Parathyroid adenoma (tissue), 2 donors: Measurements from ENCODE around the gene SUPT3H.

Source experiments
- H2AFZ ChIP-seq: fragments of 300-600 bp; sonication (generic); one replicate; pipeline ENCODE4 v1.7.0; 2017; ENCODE audit warnings: antibody characterized with exemption, mild to moderate bottlenecking
- H3K27ac ChIP-seq: fragments of 300-600 bp; sonication (generic); one replicate; pipeline ENCODE4 v1.7.0; 2017
- H3K27me3 ChIP-seq: fragments of 300-600 bp; sonication (generic); one replicate; pipeline ENCODE4 v1.7.0; 2017; ENCODE audit warnings: low read length; ENCODE audit not compliant: control insufficient read depth, insufficient read depth
- H3K36me3 ChIP-seq: fragments of 300-600 bp; sonication (generic); one replicate; pipeline ENCODE4 v1.7.0; 2017; ENCODE audit warnings: low read length; ENCODE audit not compliant: control insufficient read depth, insufficient read depth
- H3K4me1 ChIP-seq: fragments of 300-600 bp; sonication (generic); one replicate; pipeline ENCODE4 v1.7.0; 2017; ENCODE audit warnings: control low read depth
- H3K4me2 ChIP-seq: fragments of 300-600 bp; sonication (generic); one replicate; pipeline ENCODE4 v1.7.0; 2017; ENCODE audit warnings: low read length
- H3K4me3 ChIP-seq: fragments of 300-600 bp; sonication (generic); one replicate; pipeline ENCODE4 v1.7.0; 2017; ENCODE audit warnings: low read depth, low read length
- H3K79me2 ChIP-seq: fragments of 300-600 bp; sonication (generic); one replicate; pipeline ENCODE4 v1.7.0; 2017; ENCODE audit warnings: control low read depth
- H3K9ac ChIP-seq: fragments of 300-600 bp; sonication (generic); one replicate; pipeline ENCODE4 v1.7.0; 2017; ENCODE audit warnings: mild to moderate bottlenecking
- H3K9me3 ChIP-seq: fragments of 300-600 bp; sonication (generic); one replicate; pipeline ENCODE4 v1.7.0; 2017; ENCODE audit warnings: low read length; ENCODE audit not compliant: control insufficient read depth
- TF ChIP-seq, protein P1 (sequence below): fragments of 300-600 bp; sonication (generic); IDR thresholded peaks from one replicate; pipeline ENCODE4 v1.7.0; 2017; ENCODE audit warnings: antibody characterized with exemption, mild to moderate bottlenecking
- donor health status: primary hyperparathyroidism.

Gene SUPT3H

DNA sequence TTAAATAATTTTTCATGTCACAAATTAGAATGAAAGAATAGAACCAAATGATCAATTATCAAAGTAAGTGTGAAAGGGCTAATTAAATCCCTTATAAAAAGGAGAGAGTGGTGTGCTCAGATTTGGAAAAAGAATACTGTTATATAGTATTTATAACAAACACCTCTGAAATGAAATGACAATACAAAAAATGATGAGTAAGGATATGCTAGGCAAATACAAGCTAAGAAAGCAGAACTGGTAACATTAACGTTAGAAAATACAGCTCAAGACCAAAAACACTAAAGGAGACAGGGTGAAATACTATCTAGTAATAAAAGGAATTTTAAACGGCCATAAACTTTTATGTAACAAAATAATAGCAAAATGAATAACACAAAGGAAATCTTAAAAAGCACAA lies 373.8 kb downstream of the SUPT3H start:
- no peaks in the 10 kb centered on the region for H3K9me3 ChIP-seq
- no peak overlapping the region for H3K4me3 ChIP-seq
- H3K4me2 ChIP-seq = no peak overlapping the region
- H3K79me2 ChIP-seq = no peaks in the 10 kb centered on the region
- no peak overlapping the region for H3K27ac ChIP-seq
- TF ChIP-seq, protein P1, sequence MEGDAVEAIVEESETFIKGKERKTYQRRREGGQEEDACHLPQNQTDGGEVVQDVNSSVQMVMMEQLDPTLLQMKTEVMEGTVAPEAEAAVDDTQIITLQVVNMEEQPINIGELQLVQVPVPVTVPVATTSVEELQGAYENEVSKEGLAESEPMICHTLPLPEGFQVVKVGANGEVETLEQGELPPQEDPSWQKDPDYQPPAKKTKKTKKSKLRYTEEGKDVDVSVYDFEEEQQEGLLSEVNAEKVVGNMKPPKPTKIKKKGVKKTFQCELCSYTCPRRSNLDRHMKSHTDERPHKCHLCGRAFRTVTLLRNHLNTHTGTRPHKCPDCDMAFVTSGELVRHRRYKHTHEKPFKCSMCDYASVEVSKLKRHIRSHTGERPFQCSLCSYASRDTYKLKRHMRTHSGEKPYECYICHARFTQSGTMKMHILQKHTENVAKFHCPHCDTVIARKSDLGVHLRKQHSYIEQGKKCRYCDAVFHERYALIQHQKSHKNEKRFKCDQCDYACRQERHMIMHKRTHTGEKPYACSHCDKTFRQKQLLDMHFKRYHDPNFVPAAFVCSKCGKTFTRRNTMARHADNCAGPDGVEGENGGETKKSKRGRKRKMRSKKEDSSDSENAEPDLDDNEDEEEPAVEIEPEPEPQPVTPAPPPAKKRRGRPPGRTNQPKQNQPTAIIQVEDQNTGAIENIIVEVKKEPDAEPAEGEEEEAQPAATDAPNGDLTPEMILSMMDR = no peak
- H3K4me1 ChIP-seq = no peaks in the 10 kb centered on the region
- no peak overlapping the region for H2AFZ ChIP-seq
- H3K27me3 ChIP-seq = no peaks in the 10 kb centered on the region
- no peak overlapping the region for H3K9ac ChIP-seq
- no peaks in the 10 kb centered on the region for H3K36me3 ChIP-seq

DNA sequence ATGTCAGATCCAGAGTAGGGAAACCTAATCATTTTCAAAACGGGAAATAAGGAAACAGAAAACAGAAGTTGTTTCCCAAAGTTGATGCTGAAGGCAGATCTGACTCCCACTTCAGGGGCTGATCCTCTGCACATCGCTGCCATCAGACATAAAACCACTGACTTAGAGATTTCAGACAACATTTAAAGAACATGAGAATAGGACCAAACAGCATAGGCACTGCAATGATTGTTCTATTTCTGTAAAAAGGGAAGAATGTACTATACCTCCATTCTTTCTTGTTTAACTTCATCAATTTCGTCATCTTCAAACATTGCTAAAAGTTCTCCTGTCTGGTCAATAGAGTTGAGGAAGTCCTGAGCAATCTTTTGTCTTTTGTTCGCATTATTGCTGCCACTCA lies 374.3 kb downstream of the SUPT3H start:
- no peak overlapping the region for H3K27ac ChIP-seq
- H3K9me3 ChIP-seq = no peaks in the 10 kb centered on the region
- no peak overlapping the region for H3K4me2 ChIP-seq
- no peak overlapping the region for H3K9ac ChIP-seq
- H3K36me3 ChIP-seq = no peaks in the 10 kb centered on the region
- H3K27me3 ChIP-seq = no peaks in the 10 kb centered on the region
- no peak overlapping the region for H3K4me3 ChIP-seq
- H3K79me2 ChIP-seq = no peaks in the 10 kb centered on the region
- H2AFZ ChIP-seq = no peak overlapping the region
- H3K4me1 ChIP-seq = no peaks in the 10 kb centered on the region
- TF ChIP-seq, protein P1 = no peak

DNA sequence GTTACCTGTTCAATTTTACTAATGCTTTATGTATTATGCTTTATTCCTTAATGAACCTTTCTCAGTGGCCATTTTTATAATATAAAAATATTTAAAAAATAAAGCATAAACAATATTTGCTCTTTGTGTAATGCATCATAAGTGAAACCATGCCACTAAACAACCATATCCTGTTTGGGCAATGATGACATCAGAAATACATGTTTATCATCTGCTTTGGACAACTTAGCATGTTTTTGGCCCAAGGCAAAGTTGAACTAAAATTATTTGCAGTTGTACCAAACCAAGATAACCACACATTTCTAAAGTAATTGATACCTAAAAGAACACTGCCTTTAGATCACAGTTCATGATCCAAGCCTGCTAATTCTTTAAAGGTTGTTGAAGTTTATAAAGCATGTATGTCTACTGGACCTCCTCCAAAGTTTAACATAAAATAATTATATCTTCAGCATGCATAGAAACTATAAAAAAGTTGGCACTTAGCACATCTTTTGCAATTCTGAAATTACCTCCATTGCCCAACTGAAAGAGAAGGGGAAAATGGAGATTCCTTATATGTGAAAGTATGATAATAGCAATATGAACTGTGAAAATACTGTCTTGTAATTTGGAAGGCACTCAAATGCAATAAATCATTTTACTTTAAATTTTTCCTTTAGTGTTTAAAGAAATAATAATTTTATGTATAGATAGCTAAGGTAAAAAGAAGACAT lies 375.2 kb downstream of the SUPT3H start:
- H3K79me2 ChIP-seq = no peaks in the 10 kb centered on the region
- no peak overlapping the region for H2AFZ ChIP-seq
- H3K9ac ChIP-seq = no peak overlapping the region
- H3K36me3 ChIP-seq = no peaks in the 10 kb centered on the region
- TF ChIP-seq, protein P1 = no peak
- H3K4me1 ChIP-seq = no peaks in the 10 kb centered on the region
- no peaks in the 10 kb centered on the region for H3K27me3 ChIP-seq
- no peak overlapping the region for H3K27ac ChIP-seq
- H3K4me3 ChIP-seq = no peak overlapping the region
- H3K4me2 ChIP-seq = no peak overlapping the region
- H3K9me3 ChIP-seq = no peaks in the 10 kb centered on the region

DNA sequence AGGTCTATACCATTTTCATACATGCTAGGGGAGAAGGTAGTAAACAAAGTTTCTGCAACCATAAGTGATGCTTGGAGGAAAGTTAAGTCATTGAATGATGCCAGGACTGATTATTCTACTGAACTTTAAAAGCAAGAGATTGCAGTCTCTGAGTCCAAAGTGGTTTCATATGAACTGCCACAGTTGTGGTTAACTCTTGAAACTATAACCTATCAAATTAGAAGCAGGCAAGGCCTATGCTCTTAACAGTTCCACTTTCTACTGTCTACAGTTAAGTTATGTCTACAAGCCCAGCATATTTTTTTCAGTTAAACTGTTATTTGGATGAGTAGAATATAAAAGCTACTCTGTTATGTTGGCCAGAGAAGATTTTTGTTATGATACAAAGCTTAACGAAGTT lies 376.1 kb downstream of the SUPT3H start:
- Histone ChIP-seq H3K4me3 (no peak overlapping the region), H3K9ac (no peak overlapping the region), H3K4me1 (no peaks in the 10 kb centered on the region), H3K4me2 (no peak overlapping the region), H3K27me3 (no peaks in the 10 kb centered on the region), H3K9me3 (no peaks in the 10 kb centered on the region), H3K27ac (no peak overlapping the region), H3K79me2 (no peaks in the 10 kb centered on the region), H2AFZ (no peak overlapping the region), H3K36me3 (no peaks in the 10 kb centered on the region)
- TF ChIP-seq, protein P1 = no peak

DNA sequence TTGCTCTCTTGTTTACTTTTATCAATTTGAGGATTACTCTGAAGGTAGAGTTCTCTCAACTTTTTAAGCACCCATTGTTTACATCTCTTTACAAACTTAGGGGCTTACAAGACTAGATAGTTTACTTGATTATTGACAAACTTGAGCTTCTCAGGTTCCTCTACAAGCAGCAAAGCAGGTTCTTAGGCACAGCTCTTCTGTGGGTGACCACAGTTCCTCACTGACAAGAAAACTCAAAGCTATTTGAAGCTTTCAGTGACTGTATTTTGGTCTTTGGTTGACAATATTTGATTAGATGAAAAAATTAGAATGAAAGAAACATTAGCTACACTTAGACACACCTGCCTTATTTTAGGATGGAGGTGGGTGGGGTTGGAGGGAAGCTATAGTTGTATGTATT lies 376.9 kb downstream of the SUPT3H start:
- TF ChIP-seq, protein P1 = no peak
- Histone ChIP-seq H2AFZ (no peak overlapping the region), H3K27ac (no peak overlapping the region), H3K9me3 (no peaks in the 10 kb centered on the region), H3K9ac (no peak overlapping the region), H3K4me3 (no peak overlapping the region), H3K36me3 (no peaks in the 10 kb centered on the region), H3K4me2 (no peak overlapping the region), H3K27me3 (no peaks in the 10 kb centered on the region), H3K79me2 (no peaks in the 10 kb centered on the region), H3K4me1 (no peaks in the 10 kb centered on the region)
